Activated T-cell treated with anti-CD3 and anti-CD28 coated beads, Interleukin-2, amount 50 U/mL, for 48 hours (primary cell): ENCODE results near the gene RAPGEF1.
"Not testable (repeated sequence)": the region's sequence is repeated elsewhere in the genome, so short reads cannot be mapped to it uniquely, and the experiment has no call there.

Experiments used
- DNase-seq, 2 experiments: peaks; one replicate each; pipeline ENCODE4 v3.0.0-alpha.2; 2020

The RAPGEF1 gene

DNA sequence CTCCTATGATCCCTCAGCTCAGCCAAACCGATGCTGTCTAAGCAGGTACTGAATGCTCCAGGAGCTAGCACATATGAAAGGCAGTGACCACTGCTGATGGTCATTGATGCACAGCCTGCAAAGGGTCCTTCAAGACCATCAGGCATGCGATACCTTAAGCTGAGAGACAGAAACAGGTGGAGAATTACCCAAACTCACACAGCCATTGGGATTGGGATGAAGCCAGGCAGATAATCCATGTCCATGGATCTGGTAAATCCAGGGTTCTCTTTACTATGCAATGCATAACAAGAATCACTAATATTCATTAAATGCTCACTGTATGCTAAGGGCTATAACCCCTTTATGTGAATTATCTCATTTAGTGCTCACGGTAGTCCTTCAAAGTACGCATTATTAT is 36.2 kb downstream of the RAPGEF1 start:
- no peak for DNase-seq

DNA sequence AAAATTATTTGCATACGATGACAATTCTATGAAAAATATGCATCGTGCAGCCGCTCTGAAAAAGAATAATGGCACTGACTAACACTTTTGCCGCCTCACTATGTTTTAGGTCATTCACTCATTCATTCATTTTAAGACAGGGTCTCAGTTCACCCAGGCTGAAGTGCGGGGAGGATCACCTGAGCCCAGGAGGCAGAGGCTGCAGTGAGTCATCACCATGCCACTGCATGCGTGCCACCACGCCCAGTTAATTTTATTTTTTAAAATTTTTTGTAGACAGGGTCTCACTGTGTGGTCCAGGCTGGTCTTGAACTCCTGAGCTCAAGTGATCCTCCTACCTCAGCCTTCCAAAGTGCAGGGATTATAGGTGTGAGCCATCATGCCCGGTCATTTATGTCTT is 37.0 kb downstream of the RAPGEF1 start:
- no peak for DNase-seq

DNA sequence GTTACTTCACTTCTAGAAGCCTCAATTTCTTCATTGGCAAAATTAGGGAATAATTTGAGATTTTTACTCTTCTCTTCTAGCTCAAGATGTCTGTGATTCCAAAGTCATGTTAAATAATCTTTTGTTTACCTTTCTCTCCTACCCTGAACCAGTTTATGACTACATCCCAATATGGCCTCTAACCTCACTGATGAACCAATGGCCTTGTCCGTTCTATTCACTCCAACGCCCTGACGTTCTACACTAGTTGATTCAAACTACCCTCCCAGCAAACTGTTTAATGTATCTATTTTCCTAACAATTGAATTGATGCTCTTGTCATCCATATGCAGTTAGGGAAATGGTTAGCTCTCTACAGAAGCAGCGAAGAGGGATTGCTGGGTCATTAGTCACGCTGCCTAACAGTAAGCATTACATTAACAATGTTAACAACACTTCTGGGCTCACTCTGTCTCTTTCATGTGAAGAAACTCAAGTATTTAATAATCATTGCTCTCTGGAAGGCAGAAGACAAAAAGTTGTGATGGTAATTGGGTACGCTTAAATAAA is 38.0 kb downstream of the RAPGEF1 start:
- no peak for DNase-seq

DNA sequence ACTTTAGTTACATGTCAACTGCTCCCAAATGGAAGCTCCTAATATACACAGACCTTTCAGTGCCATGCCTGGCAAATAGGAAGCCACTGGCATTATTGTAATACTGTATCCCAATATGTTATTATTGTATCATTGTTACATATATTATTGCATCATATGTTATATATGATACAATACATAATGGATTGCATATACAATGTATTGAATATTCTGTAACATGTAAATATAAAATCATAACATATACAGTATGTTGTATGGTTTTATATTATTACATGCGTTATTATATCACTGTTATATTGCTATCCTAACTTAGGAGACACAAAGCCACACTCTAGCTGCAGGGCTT is 38.5 kb downstream of the RAPGEF1 start:
- no peak for DNase-seq

DNA sequence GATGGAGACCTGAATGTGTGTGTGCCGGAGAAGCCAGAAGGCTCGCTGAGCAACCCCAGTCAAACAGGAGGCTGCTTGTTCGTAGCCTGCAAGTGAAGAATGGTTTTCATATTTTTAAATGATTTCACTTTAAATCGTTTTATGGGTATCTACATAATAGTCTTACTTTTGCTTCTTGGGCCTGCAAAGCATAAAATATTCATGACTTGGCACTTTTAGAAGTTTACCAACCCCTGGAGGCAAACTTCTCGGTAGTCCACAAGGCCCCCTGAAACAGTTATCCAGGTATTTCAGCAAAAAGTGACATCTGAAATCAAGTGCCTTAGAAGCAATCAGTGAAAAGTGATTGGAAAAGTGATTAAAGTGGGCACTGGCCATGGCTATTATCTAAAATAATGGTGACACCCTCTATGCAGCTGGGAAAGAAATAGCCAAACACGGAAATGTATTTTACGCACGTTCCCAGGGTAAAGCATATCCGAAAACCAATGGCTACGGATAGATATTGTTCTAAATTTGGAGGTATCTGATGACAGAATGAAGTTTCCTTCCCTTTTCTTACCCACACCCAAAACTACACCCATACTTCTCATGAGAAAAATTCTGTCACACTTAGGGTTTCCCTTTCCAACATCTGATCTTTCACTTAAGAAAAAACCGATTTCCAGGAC is 39.0 kb downstream of the RAPGEF1 start:
- no peak for DNase-seq

DNA sequence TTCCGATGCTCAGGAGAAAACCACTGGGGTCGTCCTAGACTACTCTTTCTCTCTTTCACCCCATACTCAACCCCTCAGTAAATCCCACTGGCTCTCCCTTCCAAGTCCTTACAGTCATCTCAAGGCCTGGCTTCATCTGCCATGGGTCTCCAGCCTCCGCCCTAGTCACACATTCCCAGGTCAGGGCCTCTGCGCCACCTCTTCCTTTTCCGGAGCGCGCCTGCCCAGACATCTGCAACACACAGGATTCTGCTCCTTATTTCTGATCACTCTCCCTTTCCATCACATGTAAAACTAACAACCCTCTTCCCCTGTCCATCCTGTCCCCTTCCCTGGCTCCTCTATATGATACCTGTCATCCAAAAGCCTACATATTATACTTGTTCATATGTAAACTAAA is 39.8 kb downstream of the RAPGEF1 start:
- no peak for DNase-seq

DNA sequence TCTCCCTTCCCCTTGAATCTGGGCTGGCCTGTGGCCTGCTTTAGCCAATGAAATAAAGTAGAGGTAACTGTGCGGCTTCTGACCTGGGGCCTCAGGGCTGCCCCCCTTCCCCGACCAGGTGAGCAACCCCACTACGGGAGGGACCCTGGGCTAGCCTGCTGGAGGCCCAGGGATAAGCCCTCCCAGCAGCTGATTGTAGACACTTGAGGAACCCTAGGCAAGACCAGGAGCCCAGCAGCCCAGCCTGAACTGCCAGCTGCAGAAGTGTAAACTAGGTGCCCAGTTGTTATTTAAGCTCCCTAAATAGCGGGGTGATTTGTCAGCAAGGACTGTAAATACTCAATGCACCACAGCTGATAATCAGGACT is 41.3 kb downstream of the RAPGEF1 start:
- DNase-seq: no peak

DNA sequence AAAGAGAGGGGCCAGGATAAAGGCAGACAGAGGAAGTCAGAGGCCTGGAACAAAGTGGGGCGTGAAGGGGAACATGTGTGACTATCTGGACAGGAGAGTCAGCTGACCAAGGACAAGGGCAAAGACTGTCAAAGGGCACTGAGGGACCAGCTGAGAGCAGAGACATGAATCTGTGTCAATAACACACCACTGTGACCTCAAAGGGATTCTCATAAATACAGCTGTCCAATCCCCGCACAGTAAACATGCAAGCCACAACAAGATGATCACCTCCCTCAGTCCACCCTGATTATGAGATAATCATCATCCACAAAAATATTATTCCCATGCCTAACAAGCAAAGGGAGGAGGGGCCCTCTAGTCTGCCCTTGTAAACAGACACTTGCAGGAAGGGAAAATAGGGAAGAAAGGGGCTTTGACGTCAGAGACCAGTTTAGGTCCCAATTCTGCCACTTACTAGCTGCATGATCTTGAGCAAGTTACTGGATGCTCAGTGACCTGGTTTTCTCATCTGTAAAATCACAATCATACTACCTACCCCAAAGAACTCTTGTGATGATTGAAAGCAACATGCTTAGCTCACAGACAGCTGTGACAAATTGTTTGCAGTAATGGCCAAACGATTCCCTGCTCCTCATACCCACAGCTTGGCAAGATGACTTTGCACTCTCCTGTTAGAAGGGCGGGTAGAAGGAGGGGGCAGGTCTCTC is 41.8 kb downstream of the RAPGEF1 start:
- DNase-seq: no peak

DNA sequence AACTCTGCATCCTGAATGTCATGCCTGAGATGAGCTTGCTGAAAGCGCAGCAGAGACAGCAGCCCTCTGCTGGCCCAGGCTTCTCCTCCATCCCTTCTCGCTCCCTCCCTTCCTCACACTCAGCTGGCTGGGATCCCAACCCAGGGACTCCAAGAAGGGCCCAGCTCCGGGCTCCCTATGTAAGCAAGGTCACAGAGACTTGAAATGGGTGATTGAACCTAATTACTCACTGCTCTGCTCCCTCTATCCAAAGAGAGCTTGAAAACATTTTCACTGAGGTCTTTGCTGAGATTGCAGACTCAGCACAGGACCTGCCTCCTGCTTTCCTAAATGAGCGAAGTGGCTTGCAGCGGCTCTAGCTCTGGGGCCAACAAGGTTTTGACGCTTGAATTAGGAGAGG is 42.8 kb downstream of the RAPGEF1 start:
- DNase-seq: no peak

DNA sequence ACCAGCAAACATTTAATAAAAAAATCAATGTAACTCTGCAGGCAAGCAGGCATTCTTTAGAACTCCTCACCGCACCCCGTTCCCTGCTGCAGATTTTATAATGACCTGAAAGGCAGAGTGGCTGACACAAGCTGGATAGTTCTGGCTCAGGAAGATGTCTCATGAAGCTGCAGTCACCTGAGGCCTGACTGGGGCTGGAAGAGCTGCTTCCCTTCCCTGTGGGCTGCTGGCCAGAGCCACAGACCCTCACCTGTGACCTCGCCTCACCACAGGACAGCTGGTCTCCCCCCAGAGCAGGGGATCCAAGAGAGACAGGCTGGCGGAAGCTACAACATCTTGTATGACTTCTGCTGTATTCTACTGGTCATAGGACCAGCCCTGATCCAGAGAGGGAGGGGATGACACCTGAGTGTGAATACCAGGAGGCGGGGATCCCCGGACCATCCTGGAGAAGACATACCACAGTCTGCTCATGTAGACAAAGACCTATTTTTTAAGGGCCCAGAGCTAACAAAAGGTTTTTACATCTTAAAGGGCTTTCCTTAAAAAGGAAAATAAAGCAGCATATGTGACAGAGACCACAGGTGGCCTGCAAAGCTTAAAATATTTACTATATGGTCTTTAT is 43.9 kb downstream of the RAPGEF1 start:
- DNase-seq: no peak

DNA sequence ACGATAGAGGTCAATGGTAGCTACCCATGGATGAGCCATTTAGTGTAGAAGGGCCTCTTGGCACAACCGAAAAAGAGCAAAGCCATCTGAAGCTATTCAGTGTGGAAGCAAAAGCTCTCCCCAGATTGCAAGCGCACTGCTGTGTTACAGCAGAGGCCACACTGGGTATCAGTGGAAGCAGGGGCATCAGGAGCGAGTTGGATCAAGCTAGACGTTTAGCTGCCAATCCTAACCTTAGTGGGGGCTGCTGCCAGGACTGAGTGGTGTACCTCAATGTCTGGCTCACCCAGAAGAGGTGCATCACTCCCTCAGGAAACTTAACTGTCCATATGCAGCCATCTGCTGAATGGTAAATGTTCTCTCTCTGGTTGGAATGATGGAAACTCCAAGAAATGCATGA is 44.5 kb downstream of the RAPGEF1 start:
- no peak for DNase-seq

DNA sequence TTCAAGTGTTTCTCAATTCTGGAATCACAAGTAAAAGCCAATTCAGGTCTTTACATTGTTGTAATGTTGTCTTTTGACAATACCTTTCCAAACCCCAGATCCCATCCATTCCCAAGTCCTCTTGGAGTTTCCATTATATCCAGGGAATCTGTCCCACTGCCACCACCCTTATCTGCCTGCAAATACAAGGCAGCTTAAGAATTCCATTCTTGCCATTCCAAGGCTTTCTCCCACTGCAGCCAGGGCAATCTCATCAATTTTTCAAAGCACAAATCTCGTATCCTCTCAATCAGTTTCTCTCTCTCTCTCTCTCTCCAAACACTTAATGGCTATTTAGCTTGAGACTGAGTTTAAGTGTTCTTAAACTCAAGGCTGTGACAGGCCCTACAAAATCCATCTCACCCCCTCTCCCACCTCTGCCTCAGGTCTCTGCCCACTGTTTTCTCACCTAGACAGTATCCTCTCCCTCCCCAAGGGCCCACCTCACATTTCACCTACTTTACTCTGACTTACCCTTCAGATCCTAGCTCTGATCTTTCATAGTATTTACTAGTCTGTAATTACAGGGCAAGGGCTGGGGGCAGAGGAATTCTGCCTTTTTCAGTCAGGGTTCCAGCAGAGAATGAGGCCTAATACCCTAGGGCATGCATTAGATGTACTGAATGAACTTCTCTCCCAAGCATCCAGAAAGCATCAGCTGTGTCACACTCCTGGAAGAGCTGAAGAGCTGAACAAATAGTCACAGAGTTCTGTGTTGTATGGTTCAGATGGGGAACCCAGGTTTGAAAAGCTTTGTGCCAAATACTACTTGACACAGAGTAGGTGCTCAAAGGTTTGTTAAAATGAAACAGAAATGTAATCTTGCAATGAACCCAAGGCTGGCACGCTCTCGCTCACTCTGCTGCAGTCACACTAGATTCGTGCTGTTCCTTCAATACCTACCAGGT is 46.0 kb downstream of the RAPGEF1 start:
- DNase-seq: no peak

DNA sequence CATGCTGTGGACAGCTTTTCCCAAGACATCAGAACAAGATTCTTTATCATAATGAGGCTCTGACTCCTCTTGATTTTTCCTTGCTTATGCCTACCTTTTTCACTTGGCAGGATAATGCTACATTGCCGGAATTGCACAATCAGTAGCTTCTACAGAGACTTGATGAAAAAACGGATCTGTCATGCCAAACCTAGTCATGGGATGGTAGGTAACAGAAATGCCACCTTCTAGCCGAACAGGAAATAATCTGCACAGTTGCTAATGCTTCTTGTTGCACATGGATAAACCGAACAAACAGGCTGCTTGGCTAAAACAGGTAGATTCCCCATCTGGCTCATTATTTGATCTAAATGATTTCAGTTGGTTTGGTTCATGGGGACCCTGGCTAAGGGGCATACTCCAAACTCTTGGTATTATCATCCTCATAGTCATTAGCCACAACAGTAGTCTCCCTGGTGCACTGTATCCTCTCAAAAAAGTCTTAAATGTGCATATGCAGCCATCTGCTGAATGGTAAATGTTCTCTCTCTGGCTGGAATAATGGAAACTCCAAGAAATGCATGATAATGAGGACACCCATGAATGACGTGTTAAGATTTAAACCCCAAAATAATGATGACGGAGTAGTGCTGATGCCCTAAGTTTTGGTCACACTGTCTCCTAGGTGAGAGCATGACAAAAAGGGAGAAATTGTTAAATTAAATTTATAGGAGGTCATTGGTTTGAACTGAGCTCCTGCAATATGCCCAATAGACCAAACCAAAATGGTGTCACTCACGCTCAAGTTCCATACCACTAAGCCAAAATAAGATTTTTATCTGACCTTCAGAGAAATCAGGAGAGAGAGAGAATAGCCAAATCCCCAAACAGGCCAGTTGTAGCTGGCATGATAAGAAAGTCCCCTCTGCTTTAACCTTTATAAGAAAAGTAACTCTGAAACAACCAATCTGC is 47.0 kb downstream of the RAPGEF1 start:
- no peak for DNase-seq

DNA sequence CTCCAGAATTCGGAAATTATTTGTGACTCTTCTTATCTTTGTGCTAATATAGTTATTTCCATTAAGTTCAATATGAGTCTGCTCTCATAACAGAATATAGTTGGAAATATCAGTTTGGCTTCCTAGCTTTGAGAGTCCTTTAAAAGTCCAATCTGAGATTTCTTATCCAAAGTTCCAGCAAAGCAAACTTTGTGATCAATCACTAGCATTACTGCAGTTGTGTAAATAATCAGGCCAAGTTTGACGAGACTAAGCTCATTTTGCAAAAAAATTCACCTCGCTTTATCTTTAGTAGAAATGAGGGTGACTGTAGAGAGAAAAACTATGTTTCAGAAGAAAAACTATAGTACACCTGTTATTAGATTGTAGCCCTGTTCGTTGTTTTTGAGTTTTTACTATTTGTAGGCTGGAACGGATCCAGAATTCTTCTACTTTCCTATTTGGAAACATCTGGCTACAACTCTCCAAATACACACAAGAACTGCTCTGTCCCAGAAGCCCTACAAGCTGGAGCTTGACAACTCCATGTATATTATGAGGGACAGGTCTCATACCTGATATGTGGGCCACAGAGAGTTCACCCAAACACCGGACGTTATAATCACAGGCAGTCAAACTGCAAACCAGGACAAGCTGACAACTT is 47.8 kb downstream of the RAPGEF1 start:
- DNase-seq: no peak

DNA sequence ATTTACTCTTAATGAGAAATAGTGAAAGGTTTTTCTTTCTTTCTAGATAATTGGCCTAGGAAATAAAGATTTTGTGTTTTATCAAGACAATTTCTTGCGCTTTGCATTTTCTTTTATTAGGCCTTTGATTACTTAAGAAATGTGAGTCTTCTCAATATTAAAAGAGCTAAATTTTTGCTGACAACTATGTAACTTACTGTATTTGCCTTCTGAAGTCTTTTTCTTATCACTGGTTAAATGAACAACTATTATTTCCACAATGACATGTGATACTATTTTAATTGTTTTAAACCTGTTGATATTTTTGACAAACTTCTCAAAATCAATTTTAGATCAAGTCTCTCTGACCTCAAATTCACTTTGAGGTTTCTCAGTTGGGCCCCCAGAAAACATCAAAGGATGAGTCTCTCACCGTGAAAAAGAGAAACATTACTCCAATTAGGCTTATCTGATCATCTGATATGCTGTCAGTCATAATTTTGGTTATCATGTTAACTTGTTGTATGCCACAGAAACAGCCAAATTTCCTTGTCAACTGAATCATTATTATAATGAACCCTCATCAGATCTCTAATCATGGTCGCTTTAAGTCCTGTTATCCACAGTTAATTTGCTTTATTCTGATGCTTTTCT is 48.8 kb downstream of the RAPGEF1 start:
- no peak for DNase-seq

DNA sequence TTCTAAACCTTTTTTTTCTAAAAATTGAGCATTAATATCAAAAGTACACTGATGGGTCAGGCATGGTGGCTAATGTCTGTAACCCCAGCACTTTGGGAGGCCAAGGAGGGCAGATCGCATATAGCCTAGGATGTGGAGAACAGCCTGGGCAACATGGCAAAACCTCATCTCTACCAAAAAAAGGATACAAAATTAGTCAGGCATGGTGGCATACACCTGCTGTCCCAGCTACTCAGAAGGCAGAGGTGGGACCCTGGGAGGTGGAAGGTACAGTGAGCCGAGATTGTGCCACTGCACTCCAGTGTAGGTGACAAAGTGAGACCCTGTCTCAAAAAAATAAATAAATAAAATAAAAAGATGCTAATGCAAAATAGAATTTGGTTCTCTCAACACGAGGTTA is 49.4 kb downstream of the RAPGEF1 start:
- no peak for DNase-seq

DNA sequence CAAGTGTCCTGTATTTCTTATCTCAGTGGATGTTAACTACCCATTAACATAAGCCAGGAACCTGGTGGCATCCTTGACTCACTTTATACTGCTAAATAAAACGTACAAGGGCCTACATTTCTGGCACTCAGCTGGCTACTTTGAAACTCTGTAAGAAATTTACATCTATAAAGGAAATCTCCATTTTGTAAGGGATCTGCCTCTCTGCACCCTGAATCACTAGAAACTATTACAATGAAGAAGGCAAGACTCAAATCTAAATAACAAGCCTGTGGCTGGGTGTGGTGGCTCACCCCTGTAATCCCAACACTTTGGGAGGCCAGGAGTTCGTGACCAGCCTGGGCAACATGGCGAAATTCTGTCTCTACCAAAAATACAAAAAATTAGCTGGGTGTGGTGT is 51.5 kb downstream of the RAPGEF1 start:
- peak in 1 of 2 experiments; percentile 7 for DNase-seq

DNA sequence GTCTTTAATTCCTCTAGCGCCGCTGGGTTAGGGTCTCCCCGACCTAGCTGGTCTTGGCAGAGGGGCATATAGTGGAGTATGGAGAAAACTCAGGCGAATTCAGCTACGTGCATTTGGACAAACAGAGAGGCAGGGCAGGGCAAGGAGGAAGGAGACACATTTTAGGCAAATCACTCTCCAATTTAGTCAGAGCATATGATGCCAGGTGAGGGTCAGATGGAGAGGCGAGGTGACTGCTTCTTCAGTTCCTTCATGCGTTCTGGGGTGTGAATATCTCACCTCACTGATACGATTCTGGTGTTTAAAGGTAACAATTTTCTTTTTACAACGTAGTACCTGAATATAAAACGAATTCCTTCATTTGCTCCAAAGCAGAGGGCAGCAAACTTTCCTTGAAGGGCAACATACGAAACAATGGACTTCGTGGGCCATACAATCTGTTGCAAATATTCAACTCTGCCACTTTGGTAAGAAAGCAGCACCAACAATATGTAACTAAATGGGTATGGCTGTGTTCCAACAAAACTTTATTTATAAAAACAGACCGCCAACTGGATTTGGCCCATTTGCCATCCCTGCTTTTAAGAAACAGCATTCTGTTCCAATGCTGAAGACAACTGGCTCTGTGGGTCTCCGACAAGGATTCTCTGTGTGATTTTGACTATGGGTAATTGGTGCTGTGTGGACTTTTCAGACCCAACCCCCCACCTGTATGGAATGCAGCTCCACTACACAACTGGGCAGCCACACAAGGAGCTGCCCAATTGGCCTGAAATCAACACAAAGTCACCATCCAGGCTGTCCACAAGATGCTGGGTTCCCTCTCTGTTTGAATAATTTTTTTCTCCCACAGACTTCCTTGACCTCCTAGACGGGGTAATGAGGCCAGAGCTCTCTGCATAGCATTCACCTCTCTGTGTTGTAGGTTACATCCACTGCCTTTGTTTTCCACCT is 53.8 kb downstream of the RAPGEF1 start:
- DNase-seq: no peak

DNA sequence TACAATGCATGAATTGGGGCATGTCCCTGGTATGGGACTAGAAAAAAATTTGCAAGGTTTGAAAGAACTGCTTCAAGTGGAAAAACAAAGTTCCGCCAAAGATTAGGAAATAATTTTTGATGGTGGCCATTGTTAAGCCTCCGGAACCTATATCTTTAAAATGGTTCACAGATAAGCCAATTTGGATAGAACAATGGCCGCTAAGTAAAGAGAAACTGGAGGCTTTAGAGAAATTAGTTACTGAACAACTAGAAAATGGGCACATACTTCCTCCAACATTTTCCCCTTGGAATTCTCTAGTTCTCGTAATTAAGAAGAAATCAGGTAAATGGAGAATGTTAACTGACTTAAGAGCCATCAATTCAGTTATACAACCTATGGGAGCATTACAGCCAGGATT is 56.8 kb downstream of the RAPGEF1 start:
- not testable (repeated sequence) for DNase-seq

DNA sequence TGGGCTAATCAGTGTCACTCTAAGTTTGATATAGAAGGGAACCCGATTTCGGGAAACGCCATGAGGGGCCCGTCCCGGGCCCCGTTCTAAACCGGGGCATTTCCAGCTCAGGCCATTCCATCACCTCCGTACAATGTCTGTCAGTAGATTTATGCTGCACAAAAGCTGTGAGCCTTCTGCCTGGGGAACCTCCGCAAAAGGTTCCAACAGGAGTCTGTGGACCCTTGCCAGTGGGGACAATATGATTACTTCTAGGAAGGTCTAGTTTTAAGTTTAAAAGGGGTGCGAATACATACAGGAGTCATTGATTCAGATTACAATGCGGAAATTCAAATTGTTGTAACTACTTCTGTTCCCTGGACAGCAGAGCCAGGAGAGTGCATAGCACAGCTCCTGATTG is 57.6 kb downstream of the RAPGEF1 start:
- DNase-seq: no peak
